Thyroid gland (tissue), 4 donors: ENCODE measurements around the gene GFOD1. TPM values are rescaled to one million over a fixed set of nuclear protein-coding genes. Genes with fewer than 3 reads are reported as not detected.

Experiments
- DNase-seq, 2 donors: peaks; one replicate each; pipeline ENCODE4 v3.0.0-alpha.2; 2019
- H3K27ac ChIP-seq, 3 donors: fragments of 200-600 bp; sonication (generic); 1 replicate in 2 of 3; 2 replicates in 1 of 3; pipeline ENCODE4 v1.5.1; 2016 to 2019; ENCODE audit warnings: mild to moderate bottlenecking in 1 of 3, moderate library complexity in 1 of 3
- H3K27me3 ChIP-seq: fragments of 200-600 bp; sonication (generic); one replicate; pipeline ENCODE4 v1.5.1; 2019
- H3K36me3 ChIP-seq, 2 donors: fragments of 200-600 bp; sonication (generic); one replicate each; pipeline ENCODE4 v1.5.1; 2016 to 2019
- H3K4me1 ChIP-seq, 2 donors: fragments of 200-600 bp; sonication (generic); one replicate each; pipeline ENCODE4 v1.5.1; 2017 to 2019
- H3K4me3 ChIP-seq, 3 donors: fragments of 200-600 bp; sonication (generic); replicated peaks in 1 of 3; 1 replicate in 2 of 3; 2 replicates in 1 of 3; pipeline ENCODE4 v1.5.1; 2016; ENCODE audit warnings: mild to moderate bottlenecking in 1 of 3
- H3K9me3 ChIP-seq: fragments of 200-600 bp; sonication (generic); one replicate; pipeline ENCODE4 v1.5.1; 2017
- CTCF ChIP-seq, 6 experiments: fragments of 200-600 bp in 3 of 6; fragments of 450-650 bp in 3 of 6; sonication (generic) in 3 of 6; IDR thresholded peaks; one replicate each; pipeline ENCODE4 v1.5.1; 2016 to 2019; ENCODE audit warnings: antibody characterized with exemption in 6 of 6, mild to moderate bottlenecking in 2 of 6, inconsistent platforms in 1 of 6, moderate library complexity in 1 of 6
- POLR2A ChIP-seq, 2 donors: fragments of 450-650 bp; IDR thresholded peaks; one replicate each; pipeline ENCODE4 v1.6.1; 2017; ENCODE audit warnings: antibody characterized with exemption in 2 of 2, mild to moderate bottlenecking in 2 of 2, moderate library complexity in 1 of 2
- WGBS, 2 donors: methylation state at CpG; one replicate each; pipeline ENCODE4 v1.1.5; 2017; 5-methylcytosine and 5-hydroxymethylcytosine counted together
- intact Hi-C: fragments of 100-400 bp; cut with DNase I; formaldehyde crosslinking; loops from one replicate; pipeline ENCODE4 v1.15.1; 2023
- total RNA-seq, 4 donors: library from RNA; depleted of rRNA; stranded (reverse); fragments of >200 nt; gene quantifications; one replicate each; pipeline ENCODE4 v1.2.3, GENCODE V29; 2016

GFOD1 gene
- total RNA-seq, 4 donors from 2014 or later: 4.2 to 18.4 (median 8.5) TPM

DNA sequence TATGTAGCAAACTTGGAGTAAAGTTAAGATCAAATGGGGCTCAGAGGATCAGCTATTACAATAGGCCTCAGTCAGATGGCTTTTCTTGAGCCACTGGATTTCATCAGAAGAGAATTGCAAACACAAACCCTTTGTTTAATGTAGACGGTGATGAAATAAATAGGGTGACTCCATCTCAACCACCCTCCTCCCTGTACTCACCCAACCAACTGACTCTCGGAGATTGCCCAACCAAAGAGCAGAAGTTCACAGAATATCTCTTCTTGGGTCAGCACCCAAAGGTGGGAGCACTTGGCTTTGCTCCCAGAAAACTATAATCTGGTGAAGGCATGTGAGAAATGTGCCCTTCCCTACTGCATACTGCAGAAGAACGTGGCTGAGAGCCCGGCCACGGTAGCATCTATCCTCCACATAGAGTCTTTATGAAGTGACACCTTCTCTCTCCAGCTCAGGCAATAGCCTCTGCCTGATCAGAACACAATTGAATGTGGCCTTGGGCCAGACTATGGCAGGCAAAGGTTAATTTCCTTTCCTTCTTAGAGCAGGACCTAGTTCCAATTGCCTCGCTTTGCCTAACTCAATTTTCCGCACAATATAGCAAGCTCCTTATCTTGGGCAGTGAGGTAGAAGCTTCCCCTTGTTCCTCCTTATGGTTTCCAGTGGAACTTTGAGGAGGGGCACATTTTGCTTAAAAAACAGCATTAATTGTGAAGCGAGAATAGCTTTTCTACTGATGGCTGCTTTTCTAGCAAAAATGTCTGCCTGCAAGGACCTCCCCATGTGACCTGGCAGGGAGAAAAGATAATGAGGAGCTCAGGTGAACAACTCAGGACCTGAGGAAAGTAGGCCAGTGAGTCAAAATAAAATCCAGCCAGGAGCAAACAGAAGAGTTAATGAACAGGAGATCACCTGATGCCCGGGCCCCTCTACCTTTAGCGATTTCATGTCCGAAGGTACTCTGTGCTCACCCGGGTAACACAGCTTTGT, 79.4 kb downstream of the GFOD1 start:
- Histone ChIP-seq H3K4me1 (peaks cover 27 to 36% of the 10 kb centered on the region in 2 donors), H3K36me3 (no peaks in the 10 kb centered on the region), H3K27ac (peak overlapping the region in 1 of 3 donors; percentile 15), H3K9me3 (no peaks in the 10 kb centered on the region), H3K27me3 (no peaks in the 10 kb centered on the region), H3K4me3 (no peak overlapping the region)
- peak in 1 of 2 donors; percentile 29 for DNase-seq
- TF ChIP-seq CTCF (IDR thresholded peaks at IDR 0.05) (no peak), POLR2A (IDR thresholded peaks at IDR 0.05) (no peak)
- intact Hi-C loops: no loop called here
- WGBS, 2 donors: 79 to 89% methylated on average over 12 of the region's 12 CpGs

GRCh38 chr6:13407368-13407708, 80.1 kb downstream of the GFOD1 start:
- TF ChIP-seq CTCF (IDR thresholded peaks at IDR 0.05) (no peak), POLR2A (IDR thresholded peaks at IDR 0.05) (no peak)
- 94 to 98% methylated on average over 3 of the region's 3 CpGs for WGBS, 2 donors
- DNase-seq: no peak
- peak overlapping the region in 1 of 3 donors; percentile 15 for H3K27ac ChIP-seq
- H3K9me3 ChIP-seq: no peaks in the 10 kb centered on the region
- no peaks in the 10 kb centered on the region for H3K36me3 ChIP-seq
- no peak overlapping the region for H3K4me3 ChIP-seq
- intact Hi-C loops: no loop called here
- H3K4me1 ChIP-seq: peaks cover 27 to 34% of the 10 kb centered on the region in 2 donors
- no peaks in the 10 kb centered on the region for H3K27me3 ChIP-seq

- 94 to 100% methylated on average over 1 of the region's 1 CpG for WGBS, 2 donors
- Histone ChIP-seq H3K27ac (no peak overlapping the region), H3K4me3 (no peak overlapping the region), H3K4me1 (peaks cover 27 to 34% of the 10 kb centered on the region in 2 donors), H3K9me3 (no peaks in the 10 kb centered on the region), H3K27me3 (no peaks in the 10 kb centered on the region), H3K36me3 (no peaks in the 10 kb centered on the region)
- no peak for TF ChIP-seq POLR2A (IDR thresholded peaks at IDR 0.05)
- TF ChIP-seq CTCF (IDR thresholded peaks at IDR 0.05): no peak
- intact Hi-C loops: no loop called here
- DNase-seq: no peak
Measured at GRCh38 chr6:13406781-13407180, 80.6 kb downstream of the GFOD1 start.

GRCh38 chr6:13405961-13406477, 81.4 kb downstream of the GFOD1 start:
- 83 to 89% methylated on average over 10 of the region's 10 CpGs for WGBS, 2 donors
- H3K4me3 ChIP-seq: no peak overlapping the region
- no peak for TF ChIP-seq POLR2A (IDR thresholded peaks at IDR 0.05)
- no peak for TF ChIP-seq CTCF (IDR thresholded peaks at IDR 0.05)
- no peaks in the 10 kb centered on the region for H3K36me3 ChIP-seq
- no peak overlapping the region for H3K27ac ChIP-seq
- H3K9me3 ChIP-seq: no peaks in the 10 kb centered on the region
- no peak for DNase-seq
- H3K27me3 ChIP-seq: no peaks in the 10 kb centered on the region
- intact Hi-C loops: no loop called here
- H3K4me1 ChIP-seq: peaks cover 27 to 34% of the 10 kb centered on the region in 2 donors

DNA sequence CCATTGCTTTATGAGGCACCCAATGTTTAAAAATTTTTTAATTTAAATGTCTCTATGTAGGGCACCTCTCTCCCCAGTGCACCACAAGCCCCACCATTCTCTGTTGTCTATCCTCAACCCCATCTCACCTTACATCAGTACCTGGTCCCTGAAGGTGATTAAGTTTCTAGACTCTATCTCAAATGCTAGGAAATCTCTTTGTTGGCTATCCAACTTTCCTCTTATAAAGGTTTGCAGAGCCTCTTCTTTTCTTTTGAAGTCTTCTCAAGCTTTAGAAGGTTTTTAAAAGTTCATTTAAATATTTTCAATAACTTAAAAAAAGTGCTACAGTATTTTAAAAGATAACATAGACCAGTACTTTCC, 82.5 kb downstream of the GFOD1 start:
- Histone ChIP-seq H3K36me3 (no peaks in the 10 kb centered on the region), H3K4me3 (no peak overlapping the region), H3K27ac (peak overlapping the region in 2 of 3 donors; percentile 2 to 10), H3K27me3 (no peaks in the 10 kb centered on the region), H3K4me1 (peaks cover 27 to 34% of the 10 kb centered on the region in 2 donors), H3K9me3 (no peaks in the 10 kb centered on the region)
- TF ChIP-seq CTCF (IDR thresholded peaks at IDR 0.05) (no peak), POLR2A (IDR thresholded peaks at IDR 0.05) (no peak)
- intact Hi-C loops: no loop called here
- no peak for DNase-seq
